CD4-positive, alpha-beta T cell treated with Interleukin-6 at 100 ng/mL for 8 hours (primary cell): ENCODE data around the gene ARL5C.

Experiments
- DNase-seq: peaks from one replicate; pipeline ENCODE4 v3.0.0-alpha.2; 2020; ENCODE audit warnings: mixed read lengths, low spot score

Gene ARL5C

DNA sequence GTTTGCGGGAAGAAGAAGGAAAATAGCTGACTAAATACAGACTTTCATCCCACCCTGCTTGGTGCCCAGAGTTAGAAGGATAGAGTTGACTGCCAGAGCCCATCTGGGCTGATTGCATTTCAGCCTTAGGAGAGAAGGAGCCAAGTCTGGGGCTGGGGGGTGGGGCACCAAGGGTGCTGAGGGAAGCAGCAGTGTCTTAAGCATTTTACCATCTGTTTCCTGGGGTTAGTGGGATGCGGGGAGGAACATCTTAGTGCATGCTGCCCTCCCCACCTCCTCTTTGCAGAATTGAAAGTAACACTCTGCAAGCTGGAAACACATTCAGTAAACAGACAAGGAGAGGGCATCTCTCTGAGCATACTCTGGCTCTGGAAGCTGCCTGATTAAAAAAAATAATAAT, 1.5 kb upstream of the ARL5C start:
- no peak for DNase-seq

GRCh38 chr17:39166437-39167335, 725 bp upstream of the ARL5C start:
- DNase-seq: no peak

DNA sequence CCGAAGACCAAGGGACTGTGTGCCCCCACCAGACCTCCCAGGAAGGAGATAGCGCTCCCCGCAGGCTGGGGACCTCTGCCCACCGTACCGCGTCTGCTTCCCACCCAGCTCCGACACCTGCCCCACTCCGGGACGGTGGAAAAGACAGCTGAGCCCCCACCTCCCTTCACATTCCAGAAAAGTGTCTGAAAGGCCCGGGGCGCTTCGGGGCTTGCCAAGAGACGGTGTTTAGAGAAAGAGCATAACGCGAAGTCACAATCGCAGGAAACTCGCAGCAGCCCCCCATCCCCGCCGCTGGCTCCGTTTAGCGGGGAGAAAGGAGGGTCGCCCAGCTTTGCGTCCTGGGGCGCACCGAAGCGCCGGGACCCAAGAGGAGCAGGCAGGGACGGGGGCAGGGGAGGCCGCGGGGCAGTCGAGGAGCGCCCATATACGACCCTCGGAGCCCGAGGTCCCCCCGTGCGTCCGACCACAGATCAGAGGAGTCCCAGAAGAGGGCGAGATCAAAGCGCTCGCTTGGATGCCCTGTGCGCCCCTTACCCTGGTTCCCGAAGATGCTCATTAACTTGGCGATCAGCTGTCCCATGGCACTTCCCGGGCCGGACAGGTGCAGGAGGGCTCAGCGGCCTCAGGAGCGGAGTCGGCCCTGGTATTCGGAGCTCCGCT, 652 bp downstream of the ARL5C start:
- no peak for DNase-seq

DNA sequence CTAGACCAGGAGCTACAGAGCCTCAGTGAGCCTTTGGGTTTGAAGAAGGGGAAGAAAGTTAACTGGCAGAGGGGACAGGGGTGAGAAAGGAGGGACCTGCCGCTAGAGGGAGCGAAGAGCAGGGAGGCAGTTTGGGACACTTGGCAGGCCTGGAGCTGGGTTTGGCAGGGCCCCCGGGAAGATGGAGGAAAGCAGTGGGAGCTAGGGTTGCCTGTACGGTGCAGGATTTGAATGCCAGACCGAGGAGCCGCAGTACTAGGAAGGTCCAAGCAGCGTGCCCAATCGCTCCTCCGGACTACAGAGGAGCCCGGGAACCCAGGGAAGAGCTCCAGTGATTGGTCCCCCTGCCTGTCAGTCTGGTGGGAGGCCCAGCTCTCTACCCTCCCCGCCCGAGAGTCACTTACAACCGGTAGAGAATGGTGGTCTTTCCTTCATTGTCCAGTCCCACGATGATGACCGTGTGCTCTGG, 1.3 kb downstream of the ARL5C start:
- DNase-seq: peak; percentile 72

GRCh38 chr17:39161962-39162361, 4.0 kb downstream of the ARL5C start:
- DNase-seq: no peak

GRCh38 chr17:39158623-39159022, 7.3 kb downstream of the ARL5C start:
- no peak for DNase-seq

- DNase-seq: no peak
Observed at GRCh38 chr17:39156491-39156890, 9.5 kb downstream of the ARL5C start.

- DNase-seq: no peak
Observed at GRCh38 chr17:39155654-39156053, 10.3 kb downstream of the ARL5C start.

DNA sequence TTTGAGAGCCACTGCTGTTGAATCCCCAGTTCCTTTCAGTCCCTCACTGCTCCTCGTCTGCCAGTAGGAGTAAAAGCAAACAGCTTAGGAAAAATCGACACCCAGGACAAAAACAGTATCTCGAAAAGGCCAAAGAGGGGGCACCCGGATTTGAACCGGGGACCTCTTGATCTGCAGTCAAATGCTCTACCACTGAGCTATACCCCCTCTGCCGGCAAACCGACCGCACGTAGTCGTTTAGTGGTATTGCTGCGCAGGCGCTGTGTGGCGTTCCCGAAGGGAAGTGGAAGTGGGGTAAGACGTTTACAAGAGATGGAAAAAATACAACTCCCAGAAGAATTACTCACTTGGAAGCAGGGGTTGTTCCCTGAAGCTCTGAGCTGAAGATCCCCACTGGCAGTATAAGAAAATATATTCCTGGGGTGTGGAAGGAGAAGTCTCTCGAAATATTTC, 12.3 kb downstream of the ARL5C start:
- peak; percentile 89 for DNase-seq

- DNase-seq: peak; percentile 25
Observed at GRCh38 chr17:39151943-39152818, 13.8 kb downstream of the ARL5C start.

DNA sequence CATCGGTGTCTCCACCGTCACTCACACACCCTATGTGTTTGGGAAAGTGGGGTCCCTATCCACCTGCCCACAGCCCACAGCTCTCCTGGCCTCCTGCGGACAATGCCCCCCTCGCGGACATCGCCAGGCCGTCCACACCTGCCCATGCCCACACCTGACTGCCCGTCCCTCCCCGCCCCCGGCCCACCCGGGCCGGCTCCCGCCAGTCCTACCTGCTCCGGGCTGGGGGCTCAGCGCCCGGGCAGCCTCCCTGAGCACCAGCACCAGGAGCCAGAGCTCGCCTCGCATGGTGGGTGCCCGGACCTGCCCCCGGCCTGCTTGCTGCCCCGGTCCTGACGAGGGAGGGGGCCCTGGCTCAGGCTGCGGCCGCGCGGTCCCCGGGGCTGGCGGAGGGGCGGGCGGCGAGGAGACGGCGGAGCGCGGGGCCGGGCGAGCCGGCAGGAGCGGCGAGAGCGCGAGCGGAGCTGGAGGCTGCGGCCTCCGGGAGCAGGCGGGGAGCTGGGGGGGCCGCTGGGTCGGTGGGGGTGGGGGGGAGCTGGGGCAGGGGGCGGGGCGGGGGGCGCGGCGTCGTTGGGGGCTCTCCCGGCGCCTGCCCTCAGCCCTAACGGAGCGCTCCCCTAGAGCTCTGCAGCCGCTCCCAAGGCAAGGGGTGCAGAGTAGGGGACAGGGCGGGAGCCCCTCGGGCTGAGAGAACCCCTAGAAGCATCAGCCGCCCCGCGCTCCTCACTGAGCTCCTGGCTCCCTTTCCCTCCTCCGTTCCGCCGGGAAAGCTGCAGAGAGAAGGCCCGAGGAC, 14.6 kb downstream of the ARL5C start, which contains the start of gene PLXDC1:
Gene PLXDC1, minus strand, starts transcription at position 488 of the 793 bp plus-strand sequence. Its CDS starts 200 bp downstream, at position 288.
- DNase-seq: no peak

DNA sequence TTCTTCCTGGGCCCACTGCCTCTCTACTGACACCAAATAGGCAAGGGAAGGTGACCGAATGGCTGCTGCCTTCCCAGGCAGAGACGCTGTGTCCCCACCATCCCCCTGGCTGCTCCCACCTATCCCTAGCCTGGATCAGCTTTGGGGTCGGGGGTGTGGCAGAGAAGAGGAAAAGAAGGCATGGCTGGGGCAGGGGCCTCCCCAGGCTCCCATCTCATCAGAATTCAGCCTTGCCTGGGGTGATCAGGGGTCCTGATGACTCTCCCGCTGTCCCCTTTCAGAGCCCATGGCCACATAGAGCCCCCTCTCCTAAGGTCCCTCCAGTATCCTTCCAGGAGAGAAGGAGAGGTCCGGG, 15.2 kb downstream of the ARL5C start:
- no peak for DNase-seq

- DNase-seq: no peak
Observed at GRCh38 chr17:39150104-39150634, 15.8 kb downstream of the ARL5C start.

GRCh38 chr17:39147221-39148185, 18.5 kb downstream of the ARL5C start:
- DNase-seq: no peak

- no peak for DNase-seq
Observed at GRCh38 chr17:39146273-39146672, 19.7 kb downstream of the ARL5C start.

DNA sequence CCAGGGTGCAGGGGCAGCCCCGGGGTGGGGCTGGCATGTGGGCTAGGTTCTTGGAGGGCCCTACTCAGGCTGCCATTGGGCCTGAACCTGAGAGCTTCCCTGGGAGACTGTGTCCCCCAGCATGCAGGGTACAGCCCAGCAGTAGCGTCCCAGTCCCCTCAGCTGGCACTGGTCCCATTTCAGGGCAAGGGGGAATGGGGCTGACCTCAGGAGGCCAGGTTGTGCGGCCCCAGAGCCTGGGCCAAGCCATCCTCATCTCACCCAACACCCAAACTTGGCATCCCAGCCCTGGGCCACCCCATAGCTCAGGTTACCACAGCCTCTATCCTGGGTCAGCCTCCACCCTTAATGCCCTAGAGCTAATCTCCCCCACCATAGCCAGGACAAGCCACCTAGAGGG, 20.8 kb downstream of the ARL5C start:
- DNase-seq: no peak

DNA sequence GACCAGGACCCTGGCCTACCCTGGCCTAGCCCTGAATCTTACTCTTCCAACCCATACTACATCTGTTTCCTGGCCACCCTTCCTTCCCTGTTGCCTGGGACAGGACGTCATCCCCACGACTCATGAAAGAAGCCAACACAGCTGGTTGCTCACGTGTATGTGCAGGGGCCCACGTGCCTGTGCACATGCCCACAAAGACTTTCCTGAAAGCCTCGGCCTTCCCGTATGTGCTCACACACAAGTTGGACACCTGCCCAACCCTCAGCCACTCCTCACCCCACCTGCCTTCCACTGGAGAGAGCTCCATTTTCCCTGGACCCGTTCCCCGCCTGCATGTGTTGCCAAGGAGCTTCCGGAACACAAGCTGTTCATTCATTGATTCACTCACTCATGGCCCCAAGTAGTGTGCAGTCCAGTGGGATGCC, 21.5 kb downstream of the ARL5C start:
- no peak for DNase-seq

- DNase-seq: no peak
Observed at GRCh38 chr17:39143552-39144093, 22.3 kb downstream of the ARL5C start.

GRCh38 chr17:39141915-39142664, 23.9 kb downstream of the ARL5C start:
- DNase-seq: no peak
